ENCODE measurements around the gene GDF10.

DNA sequence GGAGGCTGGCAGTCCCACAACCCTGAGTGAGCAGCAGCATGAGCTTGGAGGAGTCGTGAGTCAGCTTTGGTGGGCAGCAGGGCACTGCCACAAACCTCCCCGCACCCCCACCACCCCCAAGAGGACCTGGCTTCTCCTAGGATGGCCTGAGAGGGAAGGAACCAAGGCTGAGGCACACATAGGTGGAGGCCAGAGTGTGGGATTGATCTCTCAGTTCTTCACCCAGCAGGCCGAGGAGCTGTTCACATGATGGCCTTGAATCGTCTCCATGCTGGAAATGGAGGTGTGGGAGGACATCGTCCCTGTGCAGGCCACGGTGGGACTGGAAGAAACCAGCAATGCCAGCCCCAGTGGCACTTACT is 17.4 kb upstream of the GDF10 start:
- TF ChIP-seq, protein P1, sequence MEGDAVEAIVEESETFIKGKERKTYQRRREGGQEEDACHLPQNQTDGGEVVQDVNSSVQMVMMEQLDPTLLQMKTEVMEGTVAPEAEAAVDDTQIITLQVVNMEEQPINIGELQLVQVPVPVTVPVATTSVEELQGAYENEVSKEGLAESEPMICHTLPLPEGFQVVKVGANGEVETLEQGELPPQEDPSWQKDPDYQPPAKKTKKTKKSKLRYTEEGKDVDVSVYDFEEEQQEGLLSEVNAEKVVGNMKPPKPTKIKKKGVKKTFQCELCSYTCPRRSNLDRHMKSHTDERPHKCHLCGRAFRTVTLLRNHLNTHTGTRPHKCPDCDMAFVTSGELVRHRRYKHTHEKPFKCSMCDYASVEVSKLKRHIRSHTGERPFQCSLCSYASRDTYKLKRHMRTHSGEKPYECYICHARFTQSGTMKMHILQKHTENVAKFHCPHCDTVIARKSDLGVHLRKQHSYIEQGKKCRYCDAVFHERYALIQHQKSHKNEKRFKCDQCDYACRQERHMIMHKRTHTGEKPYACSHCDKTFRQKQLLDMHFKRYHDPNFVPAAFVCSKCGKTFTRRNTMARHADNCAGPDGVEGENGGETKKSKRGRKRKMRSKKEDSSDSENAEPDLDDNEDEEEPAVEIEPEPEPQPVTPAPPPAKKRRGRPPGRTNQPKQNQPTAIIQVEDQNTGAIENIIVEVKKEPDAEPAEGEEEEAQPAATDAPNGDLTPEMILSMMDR (IDR thresholded peaks at IDR 0.05; ENCODE audit: low read depth, low read length), result no peak
- no peak for TF ChIP-seq EZH2phosphoT487 (IDR thresholded peaks at IDR 0.05; ENCODE audit: low read depth)

Data from OCI-LY3 (cell line).